GM04504 (cell line): ENCODE results near the gene RIMBP2.

ENCODE experiments used
- DNase-seq: peaks from one replicate; pipeline ENCODE4 v3.0.0-alpha.2; 2012; ENCODE audit warnings: low read depth

RIMBP2 gene

GRCh38 chr12:130504110-130504839 is 211.8 kb downstream of the RIMBP2 start:
- DNase-seq = no peak

GRCh38 chr12:130501821-130502220 is 214.3 kb downstream of the RIMBP2 start:
- no peak for DNase-seq

GRCh38 chr12:130500835-130501330 is 215.2 kb downstream of the RIMBP2 start:
- DNase-seq = no peak

- DNase-seq = no peak
Observed at GRCh38 chr12:130499474-130499873, 216.6 kb downstream of the RIMBP2 start.

- DNase-seq = no peak
Observed at GRCh38 chr12:130498589-130499385, 217.3 kb downstream of the RIMBP2 start.

- no peak for DNase-seq
Observed at GRCh38 chr12:130497991-130498390, 218.1 kb downstream of the RIMBP2 start.

- DNase-seq = no peak
Observed at GRCh38 chr12:130497321-130497720, 218.8 kb downstream of the RIMBP2 start.

GRCh38 chr12:130496516-130497120 is 219.5 kb downstream of the RIMBP2 start:
- DNase-seq = no peak

GRCh38 chr12:130495156-130495555 is 220.9 kb downstream of the RIMBP2 start:
- no peak for DNase-seq

- DNase-seq = no peak
Observed at GRCh38 chr12:130494736-130495135, 221.4 kb downstream of the RIMBP2 start.

- DNase-seq = no peak
Observed at GRCh38 chr12:130493951-130494350, 222.1 kb downstream of the RIMBP2 start.

GRCh38 chr12:130491421-130492357 is 224.4 kb downstream of the RIMBP2 start:
- no peak for DNase-seq

GRCh38 chr12:130490674-130491073 is 225.4 kb downstream of the RIMBP2 start:
- DNase-seq = no peak

- no peak for DNase-seq
Observed at GRCh38 chr12:130489293-130489692, 226.8 kb downstream of the RIMBP2 start.

GRCh38 chr12:130488358-130488710 is 227.8 kb downstream of the RIMBP2 start:
- no peak for DNase-seq

GRCh38 chr12:130487636-130488357 is 228.3 kb downstream of the RIMBP2 start:
- DNase-seq = no peak

GRCh38 chr12:130486891-130487416 is 229.1 kb downstream of the RIMBP2 start:
- DNase-seq = no peak

- DNase-seq = no peak
Observed at GRCh38 chr12:130486146-130486435, 230.0 kb downstream of the RIMBP2 start.

GRCh38 chr12:130485291-130486145 is 230.6 kb downstream of the RIMBP2 start:
- no peak for DNase-seq

GRCh38 chr12:130484221-130484620 is 231.9 kb downstream of the RIMBP2 start:
- no peak for DNase-seq
